Cardiac muscle cell (in vitro differentiated cells and primary cell): ENCODE data around the gene NRG3. TPM values are rescaled to one million over a fixed set of nuclear protein-coding genes. Genes with fewer than 3 reads are reported as not detected.

ENCODE experiments used
- DNase-seq, 2 donors: peaks; one replicate each; pipeline versions ENCODE4 v3.0.0 to v3.0.0-alpha.2; 2010 to 2017; ENCODE audit warnings: low read depth in 1 of 2, low spot score in 1 of 2
- H3K27ac ChIP-seq: fragments of 200-600 bp; sonication (generic); 2 replicates; pipeline ENCODE4 v1.5.1; 2016
- H3K27me3 ChIP-seq: fragments of 200-600 bp; sonication (generic); 2 replicates; pipeline ENCODE4 v1.6.0; 2016; ENCODE audit warnings: control low read depth
- H3K36me3 ChIP-seq: fragments of 200-600 bp; sonication (generic); 2 replicates; pipeline ENCODE4 v1.5.1; 2016; ENCODE audit warnings: control low read depth
- H3K4me1 ChIP-seq: fragments of 200-600 bp; sonication (generic); 2 replicates; pipeline ENCODE4 v1.8.1; 2017; ENCODE audit warnings: low read depth, mild to moderate bottlenecking, mixed run types
- H3K4me3 ChIP-seq: fragments of 200-600 bp; sonication (generic); 2 replicates; pipeline ENCODE4 v1.5.1; 2016; ENCODE audit warnings: mild to moderate bottlenecking
- H3K9me3 ChIP-seq: fragments of 200-600 bp; sonication (generic); 2 replicates; pipeline ENCODE4 v1.5.1; 2017; ENCODE audit warnings: low read depth, mild to moderate bottlenecking, control low read depth
- polyA plus RNA-seq: library from polyadenylated mRNA; unstranded; fragments of >200 nt; fragmentation: Nextera tagmentation; extraction: Ambion mirVana; gene quantifications from 2 replicates; pipeline ENCODE4 v1.2.1, GENCODE V29; 2016
- total RNA-seq: library from RNA; depleted of rRNA; stranded (reverse); fragments of >200 nt; gene quantifications from 2 replicates; pipeline ENCODE4 v1.2.3, GENCODE V29; 2016
- TF ChIP-seq, protein P1 (sequence below): IDR thresholded peaks from 2 replicates; pipeline ENCODE4 v1.5.1; 2012; ENCODE audit warnings: low read depth, mild to moderate bottlenecking, low read length

NRG3 gene
- total and polyA plus RNA-seq, 2 experiments from 2014 or later: 0.48 to 0.55 TPM

DNA sequence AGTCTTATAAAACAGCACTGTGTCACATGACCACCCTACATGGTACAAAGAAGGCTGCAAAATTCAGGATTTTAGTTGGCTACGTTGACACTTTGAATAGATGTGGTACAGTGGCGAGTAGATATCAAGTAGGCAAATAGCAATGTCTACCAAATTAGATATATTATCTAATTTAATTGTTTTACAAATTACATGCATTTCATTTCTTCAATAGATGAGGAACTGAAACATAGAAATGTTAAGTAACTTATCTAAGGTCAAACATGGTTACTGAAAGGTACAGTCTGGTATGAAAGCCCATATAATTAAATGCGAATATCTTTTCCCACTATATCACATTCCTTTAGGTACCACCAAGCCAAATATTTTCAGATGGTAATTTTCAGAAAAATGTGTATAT lies 972.2 kb downstream of the NRG3 start:
- no peak for DNase-seq
- H3K4me3 ChIP-seq: no peak overlapping the region
- no peak overlapping the region for H3K27ac ChIP-seq
- H3K36me3 ChIP-seq: no peaks in the 10 kb centered on the region
- TF ChIP-seq, protein P1, sequence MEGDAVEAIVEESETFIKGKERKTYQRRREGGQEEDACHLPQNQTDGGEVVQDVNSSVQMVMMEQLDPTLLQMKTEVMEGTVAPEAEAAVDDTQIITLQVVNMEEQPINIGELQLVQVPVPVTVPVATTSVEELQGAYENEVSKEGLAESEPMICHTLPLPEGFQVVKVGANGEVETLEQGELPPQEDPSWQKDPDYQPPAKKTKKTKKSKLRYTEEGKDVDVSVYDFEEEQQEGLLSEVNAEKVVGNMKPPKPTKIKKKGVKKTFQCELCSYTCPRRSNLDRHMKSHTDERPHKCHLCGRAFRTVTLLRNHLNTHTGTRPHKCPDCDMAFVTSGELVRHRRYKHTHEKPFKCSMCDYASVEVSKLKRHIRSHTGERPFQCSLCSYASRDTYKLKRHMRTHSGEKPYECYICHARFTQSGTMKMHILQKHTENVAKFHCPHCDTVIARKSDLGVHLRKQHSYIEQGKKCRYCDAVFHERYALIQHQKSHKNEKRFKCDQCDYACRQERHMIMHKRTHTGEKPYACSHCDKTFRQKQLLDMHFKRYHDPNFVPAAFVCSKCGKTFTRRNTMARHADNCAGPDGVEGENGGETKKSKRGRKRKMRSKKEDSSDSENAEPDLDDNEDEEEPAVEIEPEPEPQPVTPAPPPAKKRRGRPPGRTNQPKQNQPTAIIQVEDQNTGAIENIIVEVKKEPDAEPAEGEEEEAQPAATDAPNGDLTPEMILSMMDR: no peak
- no peaks in the 10 kb centered on the region for H3K27me3 ChIP-seq
- no peaks in the 10 kb centered on the region for H3K9me3 ChIP-seq
- no peaks in the 10 kb centered on the region for H3K4me1 ChIP-seq

DNA sequence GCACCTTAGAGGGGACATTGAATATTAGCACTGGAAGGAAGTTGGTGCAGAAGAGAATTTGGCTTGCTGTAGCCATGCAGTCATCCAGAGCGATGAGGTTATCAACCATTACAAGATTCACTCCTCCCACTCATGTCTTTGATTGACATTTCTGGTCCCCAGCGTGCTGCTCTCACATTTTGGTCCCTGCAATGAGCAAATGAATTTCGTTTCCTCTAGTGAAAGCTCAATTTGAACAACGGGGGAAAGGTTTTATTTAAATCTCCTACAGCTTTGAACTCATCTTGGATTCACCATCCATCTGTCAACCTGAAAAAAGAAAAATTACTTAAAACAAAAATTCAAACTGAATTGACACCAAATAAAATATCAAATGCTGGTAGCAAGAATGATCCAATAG lies 975.2 kb downstream of the NRG3 start:
- H3K27ac ChIP-seq: no peak overlapping the region
- no peak overlapping the region for H3K4me3 ChIP-seq
- H3K9me3 ChIP-seq: no peaks in the 10 kb centered on the region
- no peak for DNase-seq
- H3K4me1 ChIP-seq: no peaks in the 10 kb centered on the region
- H3K27me3 ChIP-seq: no peaks in the 10 kb centered on the region
- no peaks in the 10 kb centered on the region for H3K36me3 ChIP-seq
- TF ChIP-seq, protein P1: no peak

DNA sequence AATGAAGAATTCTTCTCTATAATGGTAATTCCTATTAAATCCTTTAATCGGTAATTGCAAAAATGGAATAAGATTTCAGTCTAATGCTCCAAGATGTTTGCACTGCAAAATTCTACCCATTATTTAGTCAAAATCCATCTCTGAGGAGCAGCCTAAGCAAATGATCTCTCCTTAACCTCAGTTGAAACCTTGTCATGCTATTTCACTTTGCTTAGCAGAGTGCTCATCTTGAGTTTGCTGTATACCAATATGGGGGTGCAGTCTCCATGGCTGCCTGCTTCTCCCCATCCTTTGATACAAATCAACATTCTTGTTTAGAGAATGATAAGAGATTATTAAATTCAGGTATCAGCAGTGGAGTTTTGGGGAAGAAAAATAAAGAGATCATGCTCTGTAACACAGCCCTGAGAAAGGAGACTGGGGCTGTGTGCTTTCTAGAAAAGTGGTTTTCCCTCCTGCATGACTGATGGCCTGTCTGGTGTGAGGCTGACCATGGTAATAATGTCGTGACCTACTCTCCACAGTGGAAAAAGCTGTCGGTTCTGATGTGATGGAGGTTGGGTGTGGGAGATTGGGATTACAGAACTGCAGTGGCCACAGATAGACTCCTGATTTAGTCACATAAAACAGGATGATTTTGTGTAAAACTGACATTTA lies 982.1 kb downstream of the NRG3 start:
- Histone ChIP-seq H3K4me3 (no peak overlapping the region), H3K36me3 (no peaks in the 10 kb centered on the region), H3K9me3 (no peaks in the 10 kb centered on the region), H3K27ac (no peak overlapping the region), H3K27me3 (no peaks in the 10 kb centered on the region), H3K4me1 (no peaks in the 10 kb centered on the region)
- TF ChIP-seq, protein P1: no peak
- no peak for DNase-seq

DNA sequence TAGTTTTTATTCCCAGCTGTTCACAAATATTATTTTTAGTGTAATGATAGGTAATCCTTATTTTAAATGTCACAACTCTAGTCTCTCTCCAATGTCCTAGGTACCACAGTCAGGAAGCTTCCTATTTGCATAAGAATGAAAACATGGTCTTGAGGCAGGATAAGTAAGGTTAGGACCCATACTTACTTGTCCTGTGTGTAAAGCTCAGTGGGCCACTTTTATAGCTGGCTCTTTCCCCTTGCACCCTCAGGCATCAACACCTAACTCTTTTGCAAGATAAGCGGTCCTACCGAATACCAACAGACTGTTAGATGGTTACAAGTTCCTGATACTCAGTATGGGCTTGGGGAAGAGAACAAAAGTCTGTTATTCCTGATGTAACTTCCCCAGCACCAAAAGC lies 986.9 kb downstream of the NRG3 start:
- Histone ChIP-seq H3K27ac (no peak overlapping the region), H3K36me3 (no peaks in the 10 kb centered on the region), H3K9me3 (no peaks in the 10 kb centered on the region), H3K4me1 (no peaks in the 10 kb centered on the region), H3K4me3 (no peak overlapping the region), H3K27me3 (no peaks in the 10 kb centered on the region)
- TF ChIP-seq, protein P1: no peak
- DNase-seq: no peak

DNA sequence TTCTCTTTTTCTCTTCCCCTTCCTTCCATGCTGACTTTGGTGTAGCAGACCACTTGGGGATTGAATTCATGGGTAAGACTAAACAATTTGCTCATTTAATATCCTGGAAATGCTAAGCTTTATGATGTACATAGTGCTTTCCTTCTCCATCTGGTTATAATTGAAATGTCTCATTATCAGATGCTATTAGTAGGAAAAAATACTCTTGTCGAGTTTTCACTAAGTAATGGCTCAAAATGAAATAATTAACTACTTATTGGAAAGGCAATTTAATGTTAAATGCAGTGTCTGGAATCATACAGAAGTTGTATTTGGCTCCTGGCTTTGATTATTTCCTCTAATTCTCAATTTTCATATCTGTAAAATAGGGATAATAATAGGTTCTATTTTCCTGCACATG lies 990.4 kb downstream of the NRG3 start:
- no peak for DNase-seq
- Histone ChIP-seq H3K4me3 (no peak overlapping the region), H3K9me3 (no peaks in the 10 kb centered on the region), H3K27ac (no peak overlapping the region), H3K36me3 (no peaks in the 10 kb centered on the region), H3K4me1 (no peaks in the 10 kb centered on the region), H3K27me3 (no peaks in the 10 kb centered on the region)
- TF ChIP-seq, protein P1: no peak
